NCI-H187 treated with DMSO at 0.1 percent for 48 hours (cell line): ENCODE results near the gene STIMATE.

Source experiments
- DNase-seq: peaks from one replicate; lab custom pipeline; 2025; lab: John Stamatoyannopoulos, UW

Gene STIMATE

GRCh38 chr3:52791366-52791765 is 106.0 kb downstream of the STIMATE start:
- DNase-seq: no peak

DNA sequence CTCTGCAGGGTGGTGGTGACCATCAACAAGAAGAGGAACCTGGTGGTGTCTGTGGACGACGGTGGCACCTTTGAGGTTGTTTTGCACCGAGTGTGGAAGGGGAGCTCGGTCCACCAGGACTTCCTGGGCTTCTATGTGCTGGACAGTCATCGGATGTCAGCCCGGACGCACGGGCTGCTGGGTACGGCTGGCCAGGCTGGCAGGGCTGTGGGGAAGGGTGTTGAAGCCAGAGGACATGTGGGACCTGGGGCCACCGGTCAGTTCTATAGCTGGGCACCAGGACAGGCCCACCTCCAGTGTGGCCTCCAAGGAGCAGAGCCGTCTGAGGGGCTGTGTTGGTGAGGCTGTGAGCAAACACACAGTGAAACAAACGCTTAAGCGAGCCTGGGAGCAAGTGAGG is 106.6 kb downstream of the STIMATE start:
- DNase-seq: no peak

DNA sequence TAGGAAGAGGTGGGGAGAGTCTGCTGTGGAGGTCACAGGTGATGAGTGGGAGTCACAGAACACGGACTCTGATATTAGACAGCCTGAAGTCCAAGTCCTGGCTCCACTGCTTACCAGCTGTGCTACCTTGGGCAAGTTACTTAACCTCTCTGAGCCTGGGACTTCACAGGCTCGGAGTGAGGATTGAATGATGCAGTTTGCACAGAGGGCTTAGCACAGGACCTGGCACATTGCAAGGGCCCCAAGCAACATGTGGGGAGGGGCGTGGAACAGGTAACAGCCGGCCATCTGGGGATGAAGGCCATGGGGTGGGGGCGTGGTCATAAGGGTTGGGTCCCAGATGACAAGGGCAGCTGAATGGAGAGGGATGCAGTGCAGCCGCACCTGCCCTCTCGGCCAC is 107.0 kb downstream of the STIMATE start:
- no peak for DNase-seq

DNA sequence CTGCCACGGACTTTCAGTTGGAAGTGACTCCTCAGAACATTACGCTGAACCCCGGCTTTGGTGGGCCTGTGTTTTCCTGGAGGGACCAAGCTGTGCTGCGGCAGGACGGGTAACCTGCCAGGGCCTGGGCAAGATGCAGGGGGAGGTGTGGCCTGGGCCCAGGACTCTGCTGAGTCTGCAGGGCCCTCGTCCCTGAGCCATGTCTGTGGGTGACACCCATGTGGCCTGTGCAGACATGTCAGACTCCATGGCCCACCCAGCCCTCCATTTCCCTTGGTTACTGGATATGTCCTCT is 107.7 kb downstream of the STIMATE start:
- no peak for DNase-seq

- DNase-seq: no peak
Measured at GRCh38 chr3:52788890-52789745, 108.2 kb downstream of the STIMATE start.

GRCh38 chr3:52787672-52788625 is 109.4 kb downstream of the STIMATE start:
- DNase-seq: no peak

DNA sequence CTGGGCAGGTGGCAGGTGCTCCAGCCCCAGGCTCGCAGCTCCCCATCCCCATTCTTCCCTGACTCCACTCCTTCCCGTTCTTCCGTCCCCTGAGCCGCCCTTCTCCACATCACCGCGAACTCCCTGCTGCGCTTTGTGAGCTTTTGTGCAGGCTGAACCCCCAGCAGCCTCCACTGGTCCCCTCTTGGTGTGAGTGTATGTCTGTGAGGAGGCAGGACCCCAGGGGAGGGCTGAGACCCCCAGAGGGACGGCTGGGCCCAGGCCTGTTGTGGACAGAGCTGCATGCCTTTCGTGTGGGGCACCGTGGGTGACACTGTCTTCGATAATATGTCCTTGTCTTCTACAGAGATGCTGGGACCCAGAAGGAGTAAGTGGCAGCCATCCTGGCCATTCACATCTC is 110.1 kb downstream of the STIMATE start:
- DNase-seq: no peak
